HG03139 (cell line): Measurements from ENCODE around the gene SGCG.

Experiments used
- ATAC-seq: cut with Tn5 transposase; IDR thresholded peaks from one replicate; pipeline ENCODE4 v1.9.1; 2021; ENCODE audit not compliant: unreplicated experiment

SGCG gene

GRCh38 chr13:23323946-23324709, 143.3 kb downstream of the SGCG start:
- ATAC-seq = no peak

- ATAC-seq = no peak
Observed at GRCh38 chr13:23325191-23325590, 144.4 kb downstream of the SGCG start.

GRCh38 chr13:23330356-23330755, 149.6 kb downstream of the SGCG start:
- no peak for ATAC-seq

- no peak for ATAC-seq
Observed at GRCh38 chr13:23339225-23339624, 158.4 kb downstream of the SGCG start.

- no peak for ATAC-seq
Observed at GRCh38 chr13:23344931-23345595, 164.3 kb downstream of the SGCG start.

- ATAC-seq = no peak
Observed at GRCh38 chr13:23347601-23348000, 166.8 kb downstream of the SGCG start.

- ATAC-seq = no peak
Observed at GRCh38 chr13:23348262-23349127, 167.7 kb downstream of the SGCG start.

- ATAC-seq = no peak
Observed at GRCh38 chr13:23349161-23349897, 168.6 kb downstream of the SGCG start.

GRCh38 chr13:23350009-23350408, 169.2 kb downstream of the SGCG start:
- ATAC-seq = no peak

- ATAC-seq = no peak
Observed at GRCh38 chr13:23352161-23352560, 171.4 kb downstream of the SGCG start.

GRCh38 chr13:23354520-23354919, 173.7 kb downstream of the SGCG start:
- no peak for ATAC-seq

GRCh38 chr13:23356368-23356767, 175.6 kb downstream of the SGCG start:
- no peak for ATAC-seq

- no peak for ATAC-seq
Observed at GRCh38 chr13:23357349-23357748, 176.6 kb downstream of the SGCG start.

GRCh38 chr13:23359882-23360281, 179.1 kb downstream of the SGCG start:
- no peak for ATAC-seq

GRCh38 chr13:23365652-23366051, 184.9 kb downstream of the SGCG start:
- no peak for ATAC-seq

- no peak for ATAC-seq
Observed at GRCh38 chr13:23367907-23368306, 187.1 kb downstream of the SGCG start.

GRCh38 chr13:23372264-23372906, 191.6 kb downstream of the SGCG start:
- ATAC-seq = no peak
